HG02840 (cell line): ENCODE results near the gene POLR2J.
A peak's percentile ranks its signal among the peaks of the same experiment; 100 is the strongest.
"Not testable (repeated sequence)": the region's sequence is repeated elsewhere in the genome, so short reads cannot be mapped to it uniquely, and the experiment has no call there.

ENCODE experiments used
- ATAC-seq: cut with Tn5 transposase; IDR thresholded peaks from one replicate; pipeline ENCODE4 v1.9.1; 2021; ENCODE audit warnings: mild to moderate bottlenecking, moderate library complexity, moderate number of reproducible peaks; ENCODE audit not compliant: unreplicated experiment, low FRiP score

Gene POLR2J

DNA sequence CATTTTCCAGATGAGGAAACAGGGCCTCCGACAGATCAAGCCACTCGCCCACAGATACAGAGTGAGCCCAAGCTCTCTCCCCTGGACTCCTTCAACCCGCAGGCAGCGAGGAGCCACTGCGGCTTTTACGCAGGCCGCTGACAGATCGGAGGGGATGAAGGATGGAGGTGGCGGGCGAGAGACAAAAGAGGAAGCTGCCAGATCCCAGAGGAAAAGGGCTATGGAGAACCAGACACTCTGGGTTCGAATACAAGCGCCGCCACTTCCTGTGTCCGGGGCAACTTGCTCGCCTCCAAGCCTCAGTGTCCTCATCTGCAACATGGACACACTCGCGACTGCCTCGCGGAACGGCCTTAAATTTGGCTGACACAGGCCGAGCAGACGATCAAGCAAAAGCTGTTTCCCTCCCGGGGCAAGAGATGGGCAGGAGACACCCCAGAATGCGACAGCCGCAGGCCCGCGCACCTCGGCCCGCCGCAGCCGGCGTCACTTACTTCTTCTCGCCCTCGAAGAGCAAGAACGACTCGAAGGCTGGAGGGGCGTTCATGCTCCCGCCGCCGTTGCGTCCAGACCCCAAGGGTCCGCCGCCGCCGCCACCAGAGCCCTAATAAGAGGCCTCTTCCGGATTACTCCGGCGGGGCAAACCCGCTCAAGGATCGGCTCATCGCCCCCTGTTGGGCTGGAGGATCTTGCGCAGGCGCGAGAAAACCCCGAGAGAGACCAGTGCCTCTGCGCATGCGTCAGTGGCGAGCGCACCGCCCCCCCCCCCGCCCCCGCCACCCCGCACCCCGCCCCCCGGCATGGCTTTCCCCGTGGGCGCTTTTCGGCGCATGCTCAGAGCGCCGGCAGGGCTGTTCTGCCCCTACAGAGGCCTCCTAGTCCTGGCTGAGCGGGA is at the start of gene POLR2J:
POLR2J (minus strand) TSS at position 609 of the 895 bp plus-strand sequence; CDS start at position 547, 62 bp downstream.
- peak; percentile 83 for ATAC-seq

DNA sequence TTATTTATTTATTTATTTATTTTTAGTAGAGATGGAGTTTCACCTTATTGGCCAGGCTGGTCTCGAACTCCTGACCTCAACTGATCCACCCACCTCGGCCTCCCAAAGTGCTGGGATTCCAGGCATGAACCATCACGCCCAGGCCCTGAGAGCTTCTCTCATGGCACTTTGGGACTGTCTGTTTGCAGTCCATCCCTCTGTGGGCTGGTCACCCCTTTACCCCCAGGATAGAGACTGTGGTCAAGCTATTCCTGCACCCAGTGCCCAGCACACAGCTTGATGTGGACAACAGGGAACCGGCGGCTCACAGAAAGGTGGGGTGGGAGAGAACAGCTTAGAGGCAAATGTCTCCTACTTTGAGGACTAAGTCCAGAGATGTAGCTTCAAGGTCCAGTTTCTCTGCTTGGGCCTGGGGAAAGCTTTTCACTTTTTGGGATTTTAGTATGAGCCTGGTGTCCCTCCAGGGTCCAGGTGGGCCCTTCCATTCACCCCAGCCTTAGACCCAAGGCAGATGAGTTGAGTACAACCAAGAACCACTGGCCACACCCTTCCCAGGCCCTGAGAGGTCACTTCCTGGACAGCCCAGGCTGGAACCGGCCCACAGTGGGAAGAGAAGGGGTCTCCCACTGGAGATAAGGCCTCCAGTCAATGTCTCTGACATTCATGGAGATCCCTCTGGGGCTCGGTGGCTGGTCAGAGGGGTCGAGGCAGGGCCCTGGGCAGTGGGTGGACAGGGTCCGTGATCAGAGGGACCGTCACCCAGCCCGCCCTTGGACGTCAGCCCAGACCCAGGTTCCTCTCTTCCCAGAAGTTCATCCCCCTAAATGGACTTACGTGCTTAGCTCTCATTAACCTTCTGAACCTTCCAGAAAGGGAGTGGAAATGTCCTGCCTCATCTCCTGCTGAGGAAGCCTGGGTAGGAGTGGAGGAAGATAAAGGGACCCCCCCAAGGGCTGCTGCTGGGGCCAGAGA is 49.4 kb upstream of the POLR2J start:
- ATAC-seq: not testable (repeated sequence)

DNA sequence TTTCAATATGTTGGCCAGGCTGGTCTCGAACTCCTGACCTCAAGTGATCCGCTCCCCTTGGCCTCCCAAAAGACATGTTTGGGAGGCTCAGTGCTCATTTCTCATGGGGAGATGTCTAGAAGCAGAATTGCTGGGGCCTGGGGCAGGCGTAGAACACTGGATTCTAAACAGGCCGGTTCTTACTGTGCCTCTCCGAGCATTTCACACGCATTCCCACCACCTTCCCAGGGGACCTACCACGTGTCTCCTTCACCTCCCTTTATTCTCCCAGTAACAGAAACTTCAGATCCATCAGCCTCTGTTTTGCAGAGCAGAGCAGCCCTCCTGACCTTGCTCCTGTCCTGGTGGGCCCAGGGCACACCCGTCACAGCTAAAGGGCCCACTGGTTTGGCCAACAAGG is 48.5 kb upstream of the POLR2J start:
- not testable (repeated sequence) for ATAC-seq

DNA sequence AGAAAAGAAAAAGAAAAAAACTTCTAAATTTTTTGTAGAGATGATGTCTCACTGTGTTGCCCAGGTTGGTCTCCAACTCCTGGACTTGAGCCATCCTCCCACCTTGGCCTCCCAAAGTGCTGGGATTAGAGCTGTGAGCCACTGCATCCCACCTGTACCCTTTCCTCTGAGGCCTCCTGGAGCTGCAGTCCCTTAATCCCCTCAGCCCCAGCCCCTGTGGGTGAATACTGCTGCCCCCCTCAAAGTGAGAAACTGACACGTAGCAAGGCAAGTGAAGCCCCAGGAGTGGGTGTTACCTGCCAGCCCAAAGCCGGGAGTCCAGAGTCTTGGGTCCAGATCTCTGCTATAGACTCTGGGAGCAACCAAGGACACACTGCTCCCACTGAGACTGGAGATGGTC is 46.1 kb upstream of the POLR2J start:
- ATAC-seq: not testable (repeated sequence)

DNA sequence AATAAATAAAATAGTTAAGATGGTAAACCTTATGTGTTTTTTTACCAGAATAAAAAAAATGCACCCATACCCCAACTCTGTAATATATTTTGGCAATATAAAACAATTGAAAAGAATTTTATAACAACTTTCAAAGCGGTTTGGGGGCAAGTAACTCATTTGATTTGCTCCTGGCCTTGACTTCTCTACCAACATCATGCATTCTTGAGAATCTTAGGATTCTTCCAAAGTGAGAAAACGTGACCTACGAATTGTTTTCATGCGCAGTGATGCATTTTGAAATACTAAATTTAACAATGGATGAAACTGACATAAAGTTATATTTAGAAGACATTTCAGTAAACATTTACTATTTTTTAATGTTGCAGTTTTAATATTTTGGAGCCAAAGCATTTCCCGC is 42.1 kb upstream of the POLR2J start:
- ATAC-seq: not testable (repeated sequence)

DNA sequence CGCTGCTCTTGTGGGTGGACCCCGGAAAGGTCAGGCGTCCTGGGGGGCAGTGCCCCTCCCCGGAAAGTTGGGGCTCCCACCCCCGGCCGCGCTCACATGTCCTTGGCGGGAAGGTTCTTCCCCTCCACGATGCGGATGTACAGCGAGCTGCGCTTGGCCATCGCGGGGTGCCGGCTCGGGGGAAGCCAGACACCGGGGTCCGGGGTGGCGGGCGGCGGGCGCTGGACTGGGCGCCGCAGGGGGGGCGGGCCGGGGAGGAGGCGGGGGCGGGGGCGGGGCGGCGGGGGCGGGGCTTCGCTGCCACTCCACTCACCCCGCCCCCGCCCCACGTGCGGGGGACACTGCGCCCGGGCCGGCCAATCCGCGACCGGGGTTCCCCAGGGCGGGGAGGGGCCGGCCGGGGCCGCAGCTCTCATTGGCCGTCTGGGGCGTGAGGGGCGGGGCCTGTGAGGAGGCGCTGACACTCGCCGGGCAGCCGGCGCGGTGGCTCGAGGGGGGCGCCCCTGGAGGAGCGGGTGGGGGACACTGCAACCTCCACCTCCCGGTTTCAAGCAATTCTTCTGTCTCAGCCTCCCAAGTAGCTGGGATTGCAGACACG is 38.9 kb upstream of the POLR2J start, which contains the start of gene RASA4B:
RASA4B (minus strand) TSS at position 228 of the 598 bp plus-strand sequence; CDS start at position 161, 67 bp downstream.
- ATAC-seq: peak; percentile 46

DNA sequence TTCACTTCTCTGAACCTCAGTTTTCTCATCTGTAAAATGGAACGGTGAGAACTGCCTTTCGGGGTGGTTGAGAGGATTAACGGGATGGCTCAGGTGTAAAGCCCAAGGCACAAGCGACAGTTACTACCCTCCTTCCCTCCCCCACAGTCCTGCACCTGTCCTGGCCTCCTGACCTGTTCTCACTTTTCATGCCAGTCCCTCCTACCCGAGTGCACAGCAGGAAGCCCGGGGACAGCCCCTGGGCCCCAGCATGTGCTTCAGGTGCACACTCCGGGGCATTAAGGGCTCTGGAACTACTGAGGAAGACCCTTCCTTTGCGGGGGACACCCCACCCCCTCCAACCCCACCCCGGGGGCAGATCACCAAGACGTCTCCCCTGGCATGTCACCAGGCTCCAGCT is 38.2 kb upstream of the POLR2J start:
- not testable (repeated sequence) for ATAC-seq

DNA sequence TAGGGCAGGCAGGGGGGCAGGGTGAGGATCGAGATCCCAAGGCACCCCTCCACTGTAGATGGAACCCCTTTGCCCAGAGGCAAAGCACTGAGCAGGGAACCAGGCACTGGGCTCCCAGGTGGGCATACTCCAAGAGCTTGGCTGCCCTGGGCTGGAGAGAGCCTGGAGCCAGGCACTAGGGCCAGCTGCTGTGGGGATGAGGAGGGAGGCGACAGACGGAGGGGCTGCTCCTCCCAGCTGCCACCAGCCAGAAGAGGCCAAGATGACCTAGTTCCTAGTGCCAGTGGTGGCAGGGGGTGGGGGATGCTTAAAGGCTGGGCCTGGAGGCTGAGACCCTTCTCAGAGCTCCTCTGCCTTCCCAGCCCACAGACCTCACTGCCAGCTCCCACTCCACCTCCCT is 37.2 kb upstream of the POLR2J start:
- ATAC-seq: not testable (repeated sequence)

DNA sequence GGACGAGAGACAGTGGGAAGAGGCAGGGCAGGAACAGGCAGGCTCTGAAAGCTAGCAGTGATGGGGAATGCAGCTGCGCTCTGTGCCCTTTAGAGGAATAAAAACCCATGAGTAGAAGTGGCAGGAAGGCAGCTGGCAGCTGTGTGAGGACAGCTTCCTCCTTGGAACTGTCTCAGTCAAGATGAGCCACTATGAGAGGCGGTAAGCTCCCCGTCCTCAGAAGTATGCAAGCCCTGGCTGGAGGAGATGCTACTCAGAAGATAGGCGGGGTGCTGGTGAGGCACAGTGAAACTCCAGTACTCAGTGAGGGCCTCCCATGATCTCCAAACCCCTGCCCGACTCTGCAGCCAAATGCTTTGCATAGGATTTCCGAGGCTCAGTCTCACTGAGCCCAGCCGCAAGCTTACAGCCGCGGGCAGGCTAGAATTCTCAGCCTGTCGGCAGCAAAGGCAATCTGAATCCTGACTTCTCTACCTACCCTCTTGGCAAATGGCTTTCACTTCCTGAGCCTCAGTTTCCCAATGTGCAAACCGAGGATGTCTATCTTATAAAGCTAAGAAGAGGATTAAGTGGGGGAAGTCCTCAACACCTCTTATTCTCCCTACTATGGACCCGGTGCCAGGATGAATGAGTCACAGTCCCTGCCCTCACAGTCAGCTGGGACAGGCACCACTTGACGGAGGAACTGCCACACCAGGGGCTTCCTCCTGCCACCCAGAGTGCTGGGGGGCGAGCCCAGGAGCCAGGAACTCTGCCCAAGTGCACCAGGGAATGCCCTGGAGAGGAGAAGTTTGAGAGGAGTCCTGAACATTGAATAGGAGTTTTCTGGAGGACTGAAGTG is 36.4 kb upstream of the POLR2J start:
- ATAC-seq: peak; percentile 67

DNA sequence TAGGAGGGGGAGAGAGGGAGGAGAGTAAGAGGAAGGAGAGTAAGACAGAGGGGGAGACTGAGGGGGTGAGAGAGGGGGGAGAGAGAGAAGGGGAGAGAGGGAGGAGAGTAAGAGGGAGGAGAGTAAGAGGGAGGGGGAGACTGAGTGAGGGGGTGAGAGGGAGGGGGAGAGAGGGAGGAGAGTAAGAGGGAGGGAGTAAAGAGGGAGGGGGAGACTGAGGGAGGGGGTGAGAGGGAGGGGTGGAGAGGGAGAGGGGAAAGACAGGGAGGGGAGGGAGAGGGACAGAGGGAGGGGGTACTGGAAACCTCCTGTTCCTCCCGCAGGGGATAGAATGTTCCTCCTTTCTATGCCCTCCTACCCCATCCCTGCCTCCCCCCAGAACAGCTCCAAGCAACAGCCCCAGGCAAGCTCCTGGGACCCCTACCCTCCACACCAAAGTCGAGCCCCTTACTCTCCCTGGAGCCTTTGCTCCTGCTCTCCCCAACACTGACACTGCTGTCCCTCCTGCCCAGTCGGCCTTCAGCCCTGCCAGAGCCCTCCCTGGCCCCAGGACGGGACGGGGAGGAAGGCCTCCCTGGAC is 34.0 kb upstream of the POLR2J start:
- not testable (repeated sequence) for ATAC-seq

DNA sequence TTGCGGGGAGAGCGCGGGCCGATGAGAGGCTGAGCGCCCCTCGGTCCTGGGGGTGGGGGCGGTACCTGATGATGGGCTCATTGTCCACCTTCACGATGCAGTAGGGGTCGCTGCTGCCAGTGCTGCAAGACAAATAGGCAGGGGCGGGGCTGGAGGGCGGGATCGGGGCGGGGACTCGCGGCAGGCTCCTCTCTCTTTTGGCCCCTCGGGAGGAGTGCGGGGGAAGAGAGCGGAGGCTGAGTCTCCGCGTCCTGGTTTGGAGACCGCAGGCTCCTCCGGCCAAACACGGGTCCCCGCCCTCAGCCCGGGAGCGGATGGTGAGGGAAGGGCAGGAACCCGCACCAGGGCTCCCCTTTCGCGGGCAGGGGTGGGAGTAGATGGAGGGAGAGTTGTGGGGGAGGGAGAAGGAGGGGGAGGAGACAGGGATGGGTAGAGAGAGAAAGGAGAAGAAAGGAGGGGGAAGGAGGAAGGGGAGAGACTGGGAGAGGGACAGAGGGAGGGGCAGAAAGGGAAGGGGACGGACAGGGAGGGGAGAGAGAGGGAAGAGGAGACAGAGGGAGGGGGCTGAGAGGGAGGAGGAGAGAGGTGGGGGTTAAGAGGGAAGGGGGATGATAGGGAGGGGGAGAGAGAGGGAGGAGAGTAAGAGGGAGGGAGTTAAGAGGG is 33.3 kb upstream of the POLR2J start:
- not testable (repeated sequence) for ATAC-seq

DNA sequence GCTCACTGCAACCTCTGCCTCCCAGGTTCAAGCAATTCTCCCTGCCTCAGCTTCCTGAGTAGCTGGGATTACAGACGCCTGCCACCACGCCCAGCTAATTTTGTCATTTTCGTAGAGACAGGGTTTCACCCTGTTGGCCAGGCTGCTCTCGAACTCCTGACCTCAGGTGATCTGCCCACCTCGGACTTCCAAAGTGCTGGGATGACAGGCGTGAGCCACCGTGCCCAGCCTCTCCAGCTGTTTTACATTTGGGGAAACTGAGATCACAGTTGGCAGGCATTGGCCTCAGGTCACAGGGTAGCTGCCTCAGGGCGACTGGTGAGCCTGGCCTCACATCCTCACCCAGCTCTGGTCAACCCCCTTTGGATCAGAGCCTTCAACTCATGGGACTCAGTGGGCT is 31.9 kb upstream of the POLR2J start:
- not testable (repeated sequence) for ATAC-seq

DNA sequence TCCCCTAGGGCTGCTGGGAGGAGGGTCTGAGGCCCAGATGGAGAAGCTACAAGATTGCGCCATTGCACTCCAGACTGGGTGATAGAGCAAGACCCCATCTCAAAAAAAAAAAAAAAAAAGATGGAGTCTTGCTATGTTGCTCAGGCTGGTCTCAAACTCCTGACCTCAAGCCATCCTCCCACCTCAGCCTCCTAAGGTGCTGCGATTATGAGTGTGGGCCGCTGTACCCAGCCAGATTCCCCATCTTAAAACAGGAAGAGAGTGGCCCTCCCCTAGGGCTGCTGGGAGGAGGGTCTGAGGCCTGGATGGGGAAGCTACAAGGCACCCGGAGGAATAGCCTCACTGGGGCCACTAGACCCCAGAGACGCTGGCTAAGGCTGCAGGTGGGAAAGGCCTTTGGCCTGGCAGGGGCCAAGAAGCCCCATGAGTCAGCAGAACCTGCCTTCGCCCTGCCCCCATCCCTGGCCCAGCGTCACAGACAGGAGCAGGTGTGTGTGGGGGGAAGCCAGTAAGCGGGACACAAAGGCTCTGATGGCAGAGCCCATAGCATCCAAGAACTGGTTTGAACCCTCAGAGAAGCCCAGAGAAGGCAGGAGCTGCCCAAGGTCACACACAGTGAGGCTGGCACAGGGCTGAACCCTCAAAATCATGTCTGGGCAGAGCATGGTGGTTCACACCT is 28.8 kb upstream of the POLR2J start:
- not testable (repeated sequence) for ATAC-seq

DNA sequence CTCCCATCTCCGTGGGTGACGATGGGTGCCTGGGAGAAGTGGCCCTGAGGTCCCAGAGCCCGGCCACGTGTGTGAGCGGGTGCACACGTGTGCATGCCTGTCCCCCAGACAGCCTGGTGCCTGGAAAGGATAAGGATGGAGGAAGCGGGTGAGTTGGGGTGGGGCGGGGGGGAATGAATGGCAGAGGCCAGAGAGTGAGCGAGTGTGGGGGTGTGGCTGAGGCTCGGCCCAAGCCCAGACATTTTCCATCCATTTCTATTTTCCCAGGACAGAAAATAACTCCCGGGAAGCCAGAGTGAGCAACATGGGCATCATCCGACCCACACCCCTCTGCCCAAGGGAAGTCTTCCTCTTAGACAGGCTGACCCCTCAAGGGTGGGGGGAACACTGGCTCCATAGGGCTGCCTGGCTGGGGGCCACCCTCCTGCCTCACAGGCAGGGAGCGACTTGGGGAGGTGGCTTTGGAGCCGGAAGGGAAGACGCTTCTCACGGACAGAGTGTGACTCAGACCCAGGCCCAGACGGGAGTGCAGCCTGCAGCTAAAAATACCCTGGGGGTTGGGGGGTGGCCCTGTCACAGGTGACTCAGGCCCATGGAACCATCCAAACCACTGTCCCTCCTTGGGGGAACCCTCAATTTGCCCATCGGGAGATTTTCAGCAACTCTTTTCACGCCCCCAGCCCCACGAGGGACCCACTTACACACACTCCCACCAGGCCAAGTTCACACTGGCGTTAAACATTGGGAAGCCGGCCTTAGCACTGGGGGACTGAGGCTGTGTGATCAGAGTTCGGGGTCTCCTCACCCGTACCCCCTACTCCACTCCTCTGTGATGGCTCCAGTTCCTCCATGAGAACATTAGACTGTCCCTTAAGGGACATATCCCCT is 26.8 kb upstream of the POLR2J start:
- not testable (repeated sequence) for ATAC-seq

DNA sequence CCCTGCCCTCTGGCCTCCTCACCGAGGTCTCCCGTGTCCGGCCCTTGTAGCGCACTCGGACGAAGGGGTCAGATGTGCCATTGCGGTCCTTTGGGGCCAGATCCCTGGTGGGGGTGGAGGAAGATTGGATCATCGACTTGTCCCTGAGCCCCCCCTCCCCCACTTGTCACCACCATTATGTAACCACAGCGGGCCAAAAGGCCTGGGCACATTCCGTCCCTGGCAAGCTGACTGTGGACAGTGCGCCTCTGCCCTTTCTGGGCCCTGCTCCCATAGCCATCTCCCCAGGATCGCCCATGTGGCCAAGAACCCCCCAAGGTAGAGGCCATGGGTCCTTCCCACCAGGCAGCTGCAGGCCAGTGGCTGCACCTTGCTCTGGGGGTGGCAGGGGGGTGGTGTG is 24.4 kb upstream of the POLR2J start:
- not testable (repeated sequence) for ATAC-seq

DNA sequence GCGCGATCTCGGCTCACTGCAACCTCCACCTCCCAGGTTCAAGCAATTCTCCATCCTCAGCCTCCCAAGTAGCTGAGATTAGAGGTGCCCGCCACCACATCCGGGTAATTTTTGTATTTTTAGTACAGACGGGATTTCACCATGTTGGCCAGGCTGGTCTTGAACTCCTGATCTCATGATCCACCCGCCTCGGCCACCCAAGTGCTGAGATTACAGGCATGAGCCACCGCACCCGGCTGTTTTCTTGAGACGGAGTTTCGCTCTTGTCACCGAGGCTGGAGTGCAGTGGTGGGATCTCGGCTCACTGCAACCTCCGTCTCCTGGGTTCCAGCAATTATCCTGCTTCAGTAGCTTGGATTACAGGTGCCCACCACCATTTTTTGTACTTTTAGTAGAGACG is 19.6 kb upstream of the POLR2J start:
- not testable (repeated sequence) for ATAC-seq

DNA sequence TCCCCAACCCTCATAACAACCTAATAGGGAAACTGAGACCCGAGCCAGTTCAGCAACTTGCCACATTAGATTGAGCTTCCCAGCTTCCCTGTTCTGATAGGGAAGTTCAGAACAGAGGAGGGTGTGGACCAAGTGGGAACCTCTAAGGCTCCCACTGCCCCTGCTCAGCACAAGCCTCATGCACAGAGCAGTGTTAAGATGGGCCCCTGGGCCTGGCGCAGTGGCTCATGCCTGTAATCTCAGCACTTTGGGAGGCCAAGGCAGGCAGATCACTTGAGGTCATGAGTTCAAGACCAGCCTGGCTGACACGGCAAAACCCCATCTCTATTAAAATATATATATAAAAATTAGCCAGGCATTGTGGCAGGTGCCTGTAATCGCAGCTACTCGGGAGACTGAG is 18.6 kb upstream of the POLR2J start:
- ATAC-seq: not testable (repeated sequence)
